HFF-Myc (cell line): ENCODE data around the gene ANKRD9.

Experiments used
- DNase-seq: peaks from one replicate; pipeline ENCODE4 v3.0.0-alpha.2; 2011; ENCODE audit warnings: low read depth; ENCODE audit errors: extremely low read depth
- H3K4me3 ChIP-seq: replicated peaks from 2 replicates; pipeline ENCODE4 v1.5.1; 2011; ENCODE audit warnings: low read depth, mild to moderate bottlenecking, control low read depth, low read length
- CTCF ChIP-seq: IDR thresholded peaks from 2 replicates; pipeline ENCODE4 v1.5.1; 2012; ENCODE audit warnings: mild to moderate bottlenecking, low read depth, low read length, control low read depth; ENCODE audit errors: missing control alignments

ANKRD9 gene

GRCh38 chr14:102508774-102509745, 516 bp downstream of the ANKRD9 start:
- no peak for DNase-seq

GRCh38 chr14:102508410-102508773, 1.2 kb downstream of the ANKRD9 start:
- H3K4me3 ChIP-seq, result peak overlapping the region; percentile 50
- no peak for DNase-seq
- no peak for TF ChIP-seq CTCF

More at GRCh38 chr14:102508774-102509745, 516 bp downstream of the ANKRD9 start:
- H3K4me3 ChIP-seq, result peak overlapping the region; percentile 50
- TF ChIP-seq CTCF, result no peak

- no peak for DNase-seq
- H3K4me3 ChIP-seq, result no peak overlapping the region
- TF ChIP-seq CTCF, result no peak
Observed at GRCh38 chr14:102507857-102508312, 1.7 kb downstream of the ANKRD9 start.

GRCh38 chr14:102507081-102507856, 2.3 kb downstream of the ANKRD9 start:
- no peak for TF ChIP-seq CTCF
- no peak for DNase-seq
- H3K4me3 ChIP-seq, result no peak overlapping the region

DNA sequence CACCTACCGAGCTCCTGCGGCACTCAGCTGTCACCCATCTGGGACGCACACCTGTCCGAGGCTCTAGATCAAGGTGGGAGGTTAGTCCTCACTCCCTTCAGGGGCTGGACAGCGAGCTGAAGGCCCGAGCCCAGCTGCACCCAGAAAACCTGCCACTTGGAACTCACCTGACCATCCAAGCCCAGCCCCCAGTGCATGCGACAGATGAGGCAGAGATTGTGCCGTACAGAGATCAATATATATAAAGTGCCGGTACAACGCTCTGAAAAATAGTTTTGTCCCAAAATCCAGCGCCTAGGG, 3.0 kb downstream of the ANKRD9 start:
- no peak for DNase-seq
- no peak for TF ChIP-seq CTCF
- H3K4me3 ChIP-seq, result no peak overlapping the region

DNA sequence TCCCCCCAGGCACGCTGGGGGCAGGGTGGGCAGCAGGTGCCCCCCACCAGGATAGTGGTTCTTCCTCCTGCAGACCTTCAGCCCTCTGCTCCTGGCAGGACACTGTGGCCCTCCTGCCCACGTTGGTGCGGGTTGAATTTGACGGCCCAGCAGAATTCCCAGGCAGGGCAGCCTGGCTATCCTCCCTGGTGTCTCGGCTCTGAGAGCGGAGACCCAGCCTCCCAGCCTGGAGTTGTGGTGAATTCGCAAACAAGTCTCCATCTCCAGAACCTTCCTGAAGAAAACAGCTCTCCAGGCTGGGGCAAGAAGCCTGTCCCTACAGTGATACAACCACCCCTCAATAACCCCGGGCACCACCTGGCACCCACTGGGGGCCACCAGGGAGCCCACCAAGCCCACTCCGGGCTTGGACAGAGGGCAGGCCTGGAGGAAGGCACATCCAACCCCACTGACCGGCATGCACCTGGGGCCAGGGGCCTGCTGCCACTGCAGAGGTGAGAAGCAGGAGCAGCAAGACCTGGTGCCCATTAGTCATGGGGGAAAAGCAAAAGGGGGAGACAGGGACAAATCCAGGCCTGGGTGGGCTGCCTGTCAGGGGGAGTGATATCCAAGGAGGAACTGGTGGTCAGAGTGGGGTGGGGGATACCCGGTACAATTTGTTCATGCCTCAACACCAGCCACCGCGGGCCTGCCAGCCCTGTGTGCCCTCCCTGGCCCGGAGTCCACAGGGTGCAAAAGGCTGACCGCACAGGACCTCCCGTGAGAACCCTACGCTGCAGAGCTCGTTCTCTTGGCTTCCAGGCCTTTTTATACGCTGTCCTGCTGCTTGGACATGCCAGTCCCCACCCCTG, 3.6 kb downstream of the ANKRD9 start:
- no peak overlapping the region for H3K4me3 ChIP-seq
- TF ChIP-seq CTCF, result no peak
- no peak for DNase-seq
